HG02759 (cell line): ENCODE results near the gene CLN3.
"Not testable (repeated sequence)": the region's sequence is repeated elsewhere in the genome, so short reads cannot be mapped to it uniquely, and the experiment has no call there.

Experiments
- ATAC-seq: cut with Tn5 transposase; IDR thresholded peaks from one replicate; pipeline ENCODE4 v1.9.1; 2021; ENCODE audit warnings: mild to moderate bottlenecking, moderate library complexity; ENCODE audit not compliant: unreplicated experiment

Gene CLN3

DNA sequence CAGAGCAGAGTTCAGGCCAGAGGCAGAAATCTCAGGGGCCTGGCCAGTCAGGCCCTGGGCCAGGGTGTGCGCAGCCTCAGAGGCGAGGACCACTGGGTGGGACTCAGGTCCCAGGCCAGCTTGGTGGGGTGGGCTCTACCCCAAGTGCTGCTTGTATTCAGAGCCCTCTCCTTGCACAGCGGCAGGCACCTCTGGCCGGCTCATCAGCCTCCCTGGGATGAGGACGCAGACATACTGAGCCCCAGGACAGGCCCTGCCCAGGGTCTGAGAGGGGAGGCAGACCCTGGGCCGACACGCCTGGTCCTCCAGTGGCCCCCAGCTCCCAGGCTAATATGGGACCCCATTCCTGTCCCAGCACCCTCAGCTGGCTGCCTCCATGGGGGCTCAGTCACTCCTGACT lies 22.4 kb upstream of the CLN3 start:
- no peak for ATAC-seq

DNA sequence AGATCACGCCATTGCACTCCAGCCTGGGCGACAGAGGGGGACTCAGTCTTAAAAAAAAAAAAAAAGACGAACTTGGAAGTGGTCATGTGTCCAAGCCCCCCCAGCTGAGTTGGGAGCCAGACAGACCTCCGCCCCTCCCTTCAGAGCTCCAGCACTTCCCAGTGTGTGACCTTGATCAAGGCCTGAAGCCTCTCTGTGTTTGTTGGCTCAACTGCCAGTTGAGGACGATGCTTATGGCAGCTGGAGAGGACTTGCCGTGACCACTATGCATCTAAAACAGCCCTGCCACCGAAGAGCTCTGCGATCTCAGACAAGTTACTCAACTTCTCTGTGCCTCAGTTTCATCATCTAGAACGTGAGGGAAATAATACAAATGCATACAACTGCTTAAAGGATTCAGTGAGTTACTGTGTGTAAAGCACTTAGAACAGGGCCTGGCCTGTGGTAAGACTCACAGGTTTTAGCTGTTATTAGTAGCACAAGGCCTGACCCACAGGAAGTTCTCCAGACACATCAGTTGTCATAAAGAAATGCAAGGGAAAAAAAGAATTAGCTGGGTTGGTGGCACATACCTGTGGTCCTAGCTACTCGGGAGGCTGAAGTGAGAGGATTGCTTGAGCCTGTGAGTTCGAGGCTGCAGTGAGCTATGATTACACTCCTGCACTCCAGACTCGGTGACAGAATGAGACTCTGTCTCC lies 21.8 kb upstream of the CLN3 start:
- no peak for ATAC-seq

DNA sequence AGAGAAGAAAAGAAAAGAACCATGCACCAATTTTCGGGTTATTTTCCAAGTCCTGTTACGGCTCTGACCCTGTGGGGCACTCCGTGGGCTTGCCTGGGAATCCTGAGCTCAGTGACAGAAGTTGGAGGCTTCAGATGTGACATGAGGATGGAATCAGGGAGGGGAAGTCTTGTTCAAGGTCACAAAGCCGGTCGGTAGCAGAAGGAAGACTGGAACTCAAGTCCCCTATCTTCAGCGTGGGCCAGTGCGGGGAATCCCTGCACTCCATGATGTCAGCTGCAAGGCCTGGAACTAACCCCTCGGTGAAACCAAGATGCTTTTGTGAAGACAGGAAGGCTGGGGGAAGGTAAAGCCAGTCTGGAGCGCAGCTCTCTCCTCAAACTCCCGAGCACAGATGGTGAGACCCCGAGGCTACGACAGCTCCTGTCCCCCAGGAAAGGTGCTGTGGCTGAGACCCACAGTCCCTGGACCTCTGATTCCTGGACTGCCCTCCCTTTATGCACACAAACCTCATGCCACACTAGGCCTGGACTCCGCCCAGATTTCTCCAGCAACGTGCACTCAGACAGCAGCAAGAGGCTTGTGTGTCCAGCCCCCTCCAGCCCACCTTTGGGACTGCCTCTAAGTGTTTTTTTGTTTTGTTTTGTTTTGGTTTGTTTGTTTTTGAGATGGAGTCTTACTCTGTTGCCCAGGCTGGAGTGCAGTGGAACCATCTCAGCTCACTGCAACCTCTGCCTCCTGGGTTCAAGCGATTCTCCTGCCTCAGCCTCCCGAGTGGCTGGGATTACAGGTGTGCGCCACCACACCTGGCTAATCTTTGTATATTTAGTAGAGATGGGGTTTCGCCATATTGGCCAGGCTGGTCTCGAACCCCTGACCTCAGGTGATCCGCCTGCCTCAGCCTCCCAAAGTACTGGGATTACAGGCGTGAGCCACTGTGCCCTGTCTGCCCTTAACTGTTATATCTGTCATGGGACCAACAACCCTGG lies 20.2 kb upstream of the CLN3 start:
- ATAC-seq = no peak

DNA sequence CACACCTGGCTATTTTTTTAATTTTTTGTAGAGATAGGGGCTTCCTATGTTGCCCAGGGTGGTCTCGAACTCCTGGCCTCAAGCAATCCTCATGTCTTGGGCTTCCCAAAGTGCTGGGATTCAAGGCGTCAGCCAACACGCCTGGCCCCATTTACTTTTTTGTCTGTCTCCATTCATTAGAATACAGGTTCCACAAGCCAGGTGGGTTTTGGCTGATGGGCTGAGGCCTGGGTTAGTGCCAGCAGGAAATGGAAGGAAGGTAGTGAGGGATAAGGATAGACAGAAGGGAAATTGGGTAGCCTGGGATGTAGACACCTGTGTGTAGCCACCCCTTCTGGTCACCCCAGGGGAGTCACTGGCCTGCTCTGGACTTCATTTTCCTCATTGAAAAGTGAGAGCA lies 19.2 kb upstream of the CLN3 start:
- ATAC-seq = no peak

DNA sequence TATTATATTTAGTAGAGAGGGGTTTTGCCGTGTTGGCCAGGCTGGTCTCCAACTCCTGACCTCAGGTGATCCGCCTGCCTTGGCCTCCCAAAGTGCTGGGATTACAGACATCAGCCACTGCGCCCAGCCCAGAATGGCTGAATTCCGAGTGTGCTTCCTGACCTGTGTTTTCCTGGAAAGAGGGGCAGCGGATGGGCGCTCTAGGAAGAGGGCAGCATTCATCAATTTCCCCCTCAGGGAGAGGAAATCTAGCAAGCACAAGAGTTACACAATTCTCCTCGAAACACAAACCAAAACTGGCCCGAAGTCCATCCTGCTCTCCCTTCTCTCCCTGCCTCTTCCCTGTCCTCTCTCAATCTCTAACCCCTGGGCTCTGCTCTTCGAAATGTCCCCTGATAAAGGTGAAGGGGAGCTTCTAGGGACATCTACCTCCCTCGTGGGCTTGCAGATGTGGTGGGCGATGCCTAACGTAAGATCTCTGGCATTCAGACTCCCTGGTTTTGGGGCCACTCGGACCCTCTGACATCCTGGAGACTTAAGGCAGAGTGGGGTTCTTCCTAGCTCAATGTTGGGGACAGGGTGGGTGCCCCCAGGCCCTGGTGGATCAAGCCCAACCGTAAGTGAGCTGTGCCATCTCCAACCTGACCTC lies 13.7 kb upstream of the CLN3 start:
- ATAC-seq = no peak

DNA sequence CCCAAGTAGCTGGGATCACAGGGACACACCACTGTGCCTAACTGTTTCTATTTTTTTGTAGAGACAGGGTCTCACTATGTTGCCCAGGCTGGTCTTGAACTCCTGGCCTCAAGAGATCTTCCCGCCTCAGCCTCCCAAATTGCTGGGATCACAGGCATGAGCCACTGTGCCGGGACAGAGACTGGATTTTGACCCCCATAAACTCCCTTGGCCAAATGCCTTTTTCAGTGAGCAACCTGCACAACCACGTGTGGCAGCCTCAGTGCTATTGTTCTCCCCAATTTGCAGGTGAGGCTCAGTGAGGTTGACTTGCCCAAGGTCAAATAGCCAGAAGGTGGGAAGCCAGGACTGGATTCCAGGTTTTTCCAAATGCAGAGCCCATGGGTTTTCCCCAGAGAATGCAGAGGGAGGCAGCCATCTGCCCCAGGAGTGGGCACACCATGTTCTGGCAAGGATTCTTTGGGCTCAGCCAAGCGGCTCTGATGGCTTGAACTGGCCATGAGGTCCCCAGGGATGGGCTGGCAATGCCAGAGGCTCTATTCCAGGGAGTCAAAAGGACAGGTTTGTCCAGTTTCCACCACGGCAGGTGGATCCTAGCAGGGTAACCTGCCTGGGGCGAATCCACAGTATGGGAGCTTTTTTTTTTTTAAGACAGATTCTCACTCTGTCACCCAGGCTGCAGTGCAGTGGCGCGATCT lies 13.0 kb upstream of the CLN3 start:
- ATAC-seq = no peak

DNA sequence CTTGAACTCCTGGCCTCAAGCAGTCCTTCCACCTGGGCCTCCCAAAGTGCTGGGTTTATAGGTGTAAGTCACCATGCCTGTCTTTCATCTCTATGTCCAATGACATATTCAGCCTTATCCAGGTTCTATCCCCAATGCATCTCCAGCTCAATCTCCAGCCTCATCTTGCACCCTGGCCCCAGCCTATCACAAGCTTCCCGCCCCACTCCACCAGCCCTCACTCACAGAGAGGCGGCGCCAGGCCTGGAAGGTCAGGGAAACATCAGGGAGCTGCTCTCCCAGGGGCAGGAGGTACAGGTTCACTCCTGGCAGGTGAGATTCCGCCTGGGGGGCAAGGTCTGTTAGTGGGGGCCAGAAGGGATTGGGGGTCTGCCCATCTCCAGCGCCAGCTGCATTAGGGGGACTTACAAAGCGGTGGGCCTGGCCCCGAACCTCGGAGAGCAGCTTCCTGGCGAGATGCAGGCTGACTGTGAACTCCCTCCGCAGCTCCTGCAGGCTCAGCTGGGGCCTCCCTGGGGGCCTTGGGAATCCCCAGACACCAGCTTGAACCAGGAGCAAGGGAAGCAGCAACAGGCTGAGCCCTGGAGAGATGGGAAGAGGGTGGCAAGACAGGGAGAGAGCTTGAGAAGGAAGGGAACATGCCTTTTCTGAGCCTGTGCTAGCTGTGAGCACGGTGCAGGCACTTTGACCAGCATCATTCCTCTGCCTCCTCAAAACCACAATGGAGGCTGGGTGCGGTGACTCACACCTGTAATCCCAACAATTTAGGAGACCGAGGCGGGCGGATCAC lies 11.8 kb upstream of the CLN3 start:
- ATAC-seq = no peak

DNA sequence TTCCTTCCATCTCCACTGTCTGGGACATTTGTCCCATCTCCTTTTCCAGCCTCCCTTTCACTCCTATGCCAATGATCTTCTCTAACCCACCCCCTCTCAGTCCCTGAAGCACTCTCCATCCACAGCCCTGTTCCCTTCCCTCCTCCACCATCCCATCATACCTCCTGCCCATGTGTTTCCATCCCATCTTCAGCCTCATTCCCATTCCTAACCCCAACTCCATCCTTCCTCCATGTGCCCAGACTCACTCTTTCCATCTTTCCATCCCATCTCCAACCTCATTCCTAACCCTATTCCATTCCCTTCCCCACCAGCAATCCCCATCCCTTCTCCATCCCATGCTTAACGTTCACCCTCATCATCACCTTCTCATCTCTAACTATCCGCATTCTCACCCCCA lies 10.4 kb upstream of the CLN3 start:
- ATAC-seq = no peak

DNA sequence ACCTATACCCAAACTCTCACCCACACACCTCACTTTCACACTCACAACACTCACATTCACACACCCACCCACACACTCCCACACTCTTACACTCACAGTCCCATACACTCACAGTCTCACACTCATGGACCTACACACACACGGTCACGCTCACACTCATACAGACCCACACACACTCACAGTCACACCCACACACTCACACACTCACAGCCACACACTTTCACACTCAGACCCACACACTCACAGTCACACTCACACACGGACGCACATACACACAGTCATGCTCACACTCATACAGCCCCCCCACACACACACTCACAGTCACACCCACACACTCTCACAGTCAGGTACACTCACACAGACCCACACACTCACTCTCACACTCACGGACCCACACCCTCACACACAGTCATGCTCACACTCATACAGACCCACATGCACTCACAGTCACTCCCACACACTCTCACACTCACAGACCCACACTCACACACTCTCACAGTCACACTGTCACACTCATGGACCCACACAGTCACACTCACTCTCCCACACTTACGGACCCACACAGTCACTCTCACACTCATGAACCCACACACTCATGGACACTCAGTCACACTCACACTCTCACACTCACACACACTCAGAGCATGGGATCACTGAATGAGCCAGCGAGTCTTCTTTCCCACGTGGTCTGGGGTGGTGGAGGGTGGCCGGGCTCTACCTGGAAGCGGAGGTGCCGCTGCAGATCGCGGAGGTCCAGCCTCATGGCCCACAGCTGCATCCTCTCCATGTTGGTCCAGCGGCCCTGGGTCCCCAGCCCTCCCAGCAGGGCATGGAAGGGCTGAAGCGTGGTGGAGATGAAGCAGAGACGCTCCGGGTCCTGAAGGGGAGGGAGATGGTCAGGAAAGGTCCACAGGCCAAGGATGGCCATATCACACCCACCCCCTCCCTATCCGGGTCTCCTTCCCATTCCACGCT lies 9.7 kb upstream of the CLN3 start:
- no peak for ATAC-seq

DNA sequence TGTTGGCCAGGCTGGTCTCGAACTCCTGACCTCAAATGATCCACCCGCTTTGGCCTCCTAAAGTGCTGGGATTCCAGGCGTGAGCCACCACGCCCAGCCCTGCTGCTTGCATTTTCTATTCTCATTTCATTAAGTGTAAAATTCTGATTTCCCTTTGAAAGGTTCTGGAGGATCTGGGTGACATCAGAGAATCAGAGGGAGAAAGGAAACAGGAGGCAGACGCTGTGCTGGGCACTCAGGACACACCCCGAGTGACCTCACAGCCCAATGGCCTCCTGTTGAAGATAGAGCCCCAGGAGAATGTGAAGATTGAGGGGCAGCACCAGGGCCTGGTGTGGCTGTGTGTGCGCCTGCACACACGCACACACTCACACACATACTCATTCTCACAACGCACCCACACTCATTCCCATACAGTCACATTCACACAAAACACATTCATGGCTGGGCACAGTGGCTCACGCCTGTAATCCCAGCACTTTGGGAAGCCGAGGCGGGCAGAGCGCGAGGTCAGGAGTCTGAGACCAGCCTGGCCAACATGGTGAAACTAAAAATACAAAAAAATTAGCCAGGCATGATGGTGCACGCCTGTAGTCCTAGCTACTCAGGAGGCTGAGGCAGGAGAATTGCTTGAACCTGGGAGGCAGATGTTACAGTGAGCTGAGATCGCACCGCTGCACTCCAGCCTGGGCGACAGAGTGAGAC lies 8.8 kb upstream of the CLN3 start:
- ATAC-seq = not testable (repeated sequence)

DNA sequence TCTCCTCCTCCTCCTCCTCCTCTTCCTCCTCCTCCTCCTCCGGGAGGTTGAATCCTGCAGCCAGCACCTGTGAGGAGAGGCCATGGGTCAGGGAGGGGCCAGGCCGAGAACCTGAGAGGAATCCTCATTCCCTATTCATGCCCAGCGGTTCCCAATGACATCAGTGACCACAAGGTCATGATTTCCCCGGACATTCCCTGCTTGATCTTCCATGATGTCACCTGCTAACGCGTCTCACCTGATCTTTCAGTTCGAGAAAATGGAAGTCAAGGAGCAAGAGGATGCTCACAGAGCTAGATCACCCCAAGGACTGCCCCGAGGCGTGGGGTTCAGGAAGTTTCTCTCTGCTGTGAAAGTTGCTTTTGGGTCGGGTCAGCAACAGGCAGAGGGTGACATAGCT lies 8.0 kb upstream of the CLN3 start:
- no peak for ATAC-seq

DNA sequence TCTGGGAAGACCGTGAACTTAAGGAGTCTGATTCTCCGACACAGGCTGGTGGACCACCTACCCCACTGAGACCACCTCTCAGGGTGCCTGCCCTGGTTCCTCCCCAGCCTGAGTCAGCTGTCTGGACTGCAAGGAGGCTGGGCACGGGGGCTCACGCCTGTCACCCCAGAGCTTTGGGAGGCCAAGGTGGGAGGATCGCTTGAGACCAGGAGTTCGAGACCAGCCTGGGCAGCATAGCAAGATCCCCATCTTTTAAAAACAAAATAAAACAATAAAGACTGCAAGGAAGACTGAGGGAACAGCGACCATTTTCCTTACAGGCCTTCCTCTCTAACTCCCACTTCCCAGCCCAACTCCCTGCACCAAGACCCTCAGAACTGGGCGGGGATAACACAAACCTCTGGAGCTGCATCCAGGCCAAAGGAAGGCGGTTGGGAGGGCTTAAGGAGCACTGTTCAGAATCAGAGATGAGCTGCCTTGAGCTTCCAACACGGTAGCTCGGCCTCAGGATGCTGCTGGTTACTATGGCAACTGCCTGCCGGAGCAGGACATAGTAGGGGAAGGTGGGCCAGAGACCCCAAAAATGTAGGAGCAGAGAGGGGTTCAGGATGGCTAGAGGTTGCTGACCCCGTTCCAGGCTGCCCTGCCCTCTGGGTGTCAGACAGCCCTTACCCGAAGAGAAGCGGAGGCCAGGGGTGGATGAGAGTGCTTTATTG lies 7.0 kb upstream of the CLN3 start:
- ATAC-seq = no peak

DNA sequence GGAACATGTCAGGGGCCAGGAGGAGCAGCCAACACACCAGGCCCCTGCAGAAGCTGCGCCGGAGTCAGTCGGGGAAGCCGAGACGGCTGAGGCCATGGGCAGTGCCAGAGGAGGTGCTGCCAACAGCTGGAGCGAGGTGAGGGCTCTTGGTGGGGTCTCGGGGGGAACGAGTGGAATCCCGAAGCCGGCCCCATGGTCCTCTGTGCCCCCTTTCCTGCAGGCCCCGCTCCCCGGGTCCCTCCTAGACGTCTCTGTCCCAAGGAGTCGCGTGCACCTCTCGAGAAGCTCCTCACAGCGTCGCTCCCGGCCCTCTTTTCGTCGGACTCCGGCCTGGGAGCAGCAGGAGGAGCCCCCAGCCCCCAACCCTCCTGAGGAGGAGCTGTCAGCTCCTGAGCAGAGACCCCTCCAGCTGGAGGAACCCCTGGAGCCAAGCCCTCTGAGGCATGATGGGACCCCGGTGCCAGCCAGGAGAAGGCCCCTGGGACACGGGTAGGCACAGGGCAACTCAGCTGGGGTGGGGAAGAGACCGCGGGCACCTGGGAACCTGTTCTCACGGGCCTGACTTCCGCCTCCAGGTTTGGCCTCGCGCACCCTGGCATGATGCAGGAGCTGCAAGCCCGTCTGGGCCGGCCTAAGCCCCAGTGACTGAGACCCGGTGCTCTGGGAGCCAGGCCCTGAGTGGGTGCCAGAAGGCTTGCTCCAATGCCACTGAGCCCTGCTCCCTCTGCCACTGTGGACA lies 6.2 kb upstream of the CLN3 start:
- ATAC-seq = no peak

DNA sequence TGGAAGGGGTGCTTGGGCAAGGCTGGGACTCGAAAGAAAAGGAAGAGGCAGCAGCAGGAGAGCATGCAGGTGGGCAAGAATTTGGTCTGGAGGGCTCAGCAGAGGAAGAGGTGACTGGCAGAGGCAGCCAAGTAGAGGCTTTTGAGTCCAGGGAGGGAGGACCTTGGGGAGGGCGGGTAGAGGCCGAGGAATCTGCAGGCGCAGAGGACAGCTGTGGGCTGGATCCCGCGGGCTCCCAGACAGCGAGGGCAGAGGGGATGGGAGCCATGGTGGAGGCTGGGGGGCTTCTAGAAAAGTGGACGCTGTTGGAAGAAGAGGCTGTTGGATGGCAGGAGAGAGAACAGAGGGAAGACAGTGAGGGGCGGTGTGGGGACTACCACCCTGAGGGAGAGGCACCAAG lies 5.5 kb upstream of the CLN3 start:
- no peak for ATAC-seq

DNA sequence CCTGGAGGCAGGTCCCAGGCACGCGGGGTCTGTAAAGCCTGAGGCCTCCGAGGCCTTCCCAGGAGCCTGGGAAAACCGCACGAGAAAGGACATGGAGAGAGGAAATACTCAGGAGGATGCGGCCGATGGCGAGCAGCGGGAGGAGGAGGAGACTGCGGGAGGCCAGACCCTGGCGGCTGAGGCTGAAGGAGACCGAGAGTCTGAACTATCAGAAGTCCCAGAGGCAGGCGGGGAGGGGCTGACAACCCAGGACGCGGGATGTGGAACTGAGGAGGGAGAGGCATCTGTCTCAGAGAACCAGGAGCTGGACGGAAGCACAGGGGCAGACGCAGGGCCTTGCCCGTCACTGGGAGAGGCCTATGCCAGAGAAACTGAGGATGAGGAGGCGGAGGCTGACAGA lies 5.0 kb upstream of the CLN3 start:
- no peak for ATAC-seq

DNA sequence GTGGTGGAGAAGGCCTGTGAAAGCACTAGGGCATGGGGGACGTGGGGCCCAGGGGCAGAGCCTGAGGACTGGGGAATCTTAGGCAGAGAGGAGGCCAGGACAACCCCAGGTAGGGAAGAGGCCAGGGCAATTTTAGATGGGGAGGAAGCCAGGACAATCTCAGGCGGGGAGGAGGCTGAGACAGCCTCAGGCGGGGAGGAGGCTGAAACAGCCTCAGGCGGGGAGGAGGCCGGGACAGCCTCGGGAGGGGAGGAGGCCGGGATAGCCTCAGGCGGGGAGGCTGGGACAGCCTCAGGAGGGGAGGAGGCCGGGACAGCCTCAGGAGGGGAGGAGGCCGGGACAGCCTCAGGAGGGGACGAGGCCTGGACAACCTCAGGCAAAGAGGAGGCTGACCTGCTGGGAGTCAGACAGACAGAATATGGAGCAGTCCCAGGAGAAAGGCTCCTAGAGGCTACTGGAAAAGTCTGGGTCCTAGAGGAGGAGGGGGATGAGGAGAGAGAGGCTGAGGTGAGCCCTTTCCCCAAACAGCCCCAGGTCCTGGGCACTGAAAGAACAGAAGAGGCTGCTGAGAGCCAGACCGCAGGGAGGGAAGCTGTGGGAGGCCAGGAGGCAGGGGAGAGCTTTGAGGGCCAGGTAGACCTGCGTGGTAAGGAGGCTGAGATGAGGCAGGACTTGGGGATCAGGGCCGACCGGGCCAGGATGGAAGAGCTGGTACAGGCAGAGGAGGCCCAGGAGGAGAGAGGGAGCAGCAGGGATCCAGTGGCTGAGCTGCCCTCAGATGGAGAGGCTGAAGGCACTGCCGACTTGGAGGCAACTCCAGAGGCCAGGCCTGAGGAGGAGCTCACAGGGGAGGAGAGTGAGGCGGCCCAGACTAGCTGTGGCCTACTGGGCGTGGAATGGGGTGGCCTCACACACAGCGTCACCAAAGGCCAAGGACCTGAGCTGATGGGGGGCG lies 4.2 kb upstream of the CLN3 start:
- no peak for ATAC-seq
